ENCODE results near the gene MEIS1.

GRCh38 chr2:66443979-66444861 is 9.3 kb downstream of the MEIS1 start:
- no peak for TF ChIP-seq CTCF (IDR thresholded peaks at IDR 0.05)
- TF ChIP-seq POLR2A (IDR thresholded peaks at IDR 0.05) = no peak
- no peak for TF ChIP-seq POLR2AphosphoS5 (IDR thresholded peaks at IDR 0.05)
